Endothelial cell of umbilical vein (primary cell): ENCODE measurements around the gene ELF4. TPM values are rescaled to one million over a fixed set of nuclear protein-coding genes. Genes with fewer than 3 reads are reported as not detected.

Source experiments
- BruUV-seq: library from RNA; stranded (reverse); fragments of 400-500 nt; replicated peaks from 2 replicates; lab custom pipeline; 2021; lab: Mats Ljungman, UMichigan
- CTCF ChIA-PET: fragments of 300-600, 350-600 bp; sonication (Branson Sonifier 250); formaldehyde crosslinking; loops from one replicate; lab custom pipeline; 2021; ENCODE audit warnings: antibody characterized with exemption, inconsistent platforms; lab: Charles Lee
- POLR2A ChIA-PET: fragments of 300-600, 350-600 bp; sonication (Branson Sonifier 250); formaldehyde crosslinking; loops from one replicate; lab custom pipeline; 2021; ENCODE audit warnings: antibody characterized with exemption, inconsistent platforms; lab: Charles Lee
- DNase-seq: peaks from one replicate; pipeline ENCODE4 v3.0.0-alpha.2; 2011; ENCODE audit warnings: low read depth, low spot score
- FAIRE-seq: peaks from 2 replicates; lab custom pipeline; 2011; peaks lifted over from hg19 to GRCh38; lab: Jason Lieb, UNC
- H2AFZ ChIP-seq: 2 replicates; pipeline ENCODE4 v1.6.0; 2012; ENCODE audit warnings: low read depth, low read length, control low read depth, inconsistent platforms
- H3K27ac ChIP-seq: 2 replicates; pipeline ENCODE4 v1.5.1; 2011; ENCODE audit warnings: low read depth, mild to moderate bottlenecking, control low read depth, low read length, moderate library complexity; ENCODE audit not compliant: insufficient read depth
- H3K27me3 ChIP-seq, 2 experiments: 2 replicates each; pipeline versions ENCODE4 v1.6.0 to v1.6.1; 2011; ENCODE audit warnings: low read length in 2 of 2, mixed read lengths in 1 of 2; ENCODE audit not compliant: control insufficient read depth in 2 of 2, insufficient read depth in 2 of 2
- H3K36me3 ChIP-seq, 2 experiments: 2 replicates in 1 of 2; 3 replicates in 1 of 2; pipeline ENCODE4 v1.5.1; 2011; ENCODE audit warnings: low read length in 2 of 2, mild to moderate bottlenecking in 1 of 2, moderate library complexity in 1 of 2; ENCODE audit not compliant: control insufficient read depth in 2 of 2, insufficient read depth in 2 of 2; ENCODE audit errors: extremely low read depth in 1 of 2
- H3K4me1 ChIP-seq: 3 replicates; pipeline ENCODE4 v1.5.1; 2011; ENCODE audit warnings: mild to moderate bottlenecking, low read length; ENCODE audit not compliant: control insufficient read depth, insufficient read depth; ENCODE audit errors: extremely low read depth
- H3K4me2 ChIP-seq: 2 replicates; pipeline ENCODE4 v1.6.1; 2011; ENCODE audit warnings: low read length, control low read depth, mixed read lengths; ENCODE audit not compliant: insufficient read depth
- H3K4me3 ChIP-seq, 3 experiments: fragments of 200-600 bp in 1 of 3; sonication (generic), shearing (Covaris generic) in 1 of 3; replicated peaks in 1 of 3; 2 replicates each; pipeline ENCODE4 v1.5.1; 2011 to 2016; ENCODE audit warnings: control low read depth in 3 of 3, low read length in 3 of 3, mild to moderate bottlenecking in 2 of 3, inconsistent platforms in 1 of 3, low read depth in 1 of 3, moderate library complexity in 1 of 3; ENCODE audit not compliant: insufficient read depth in 1 of 3
- H3K79me2 ChIP-seq: 2 replicates; pipeline ENCODE4 v1.6.0; 2012; ENCODE audit warnings: low read length, inconsistent platforms; ENCODE audit not compliant: control insufficient read depth, insufficient read depth
- H3K9ac ChIP-seq: replicated peaks from 2 replicates; pipeline ENCODE3; 2011; ENCODE audit warnings: low read length, control low read depth; ENCODE audit not compliant: insufficient read depth; ENCODE audit errors: extremely low read depth
- H3K9me1 ChIP-seq: replicated peaks from 3 replicates; pipeline ENCODE4 v1.6.0; 2011; ENCODE audit warnings: mild to moderate bottlenecking, low read length; ENCODE audit not compliant: control insufficient read depth, insufficient read depth; ENCODE audit errors: extremely low read depth
- H3K9me3 ChIP-seq: replicated peaks from 2 replicates; pipeline ENCODE4 v1.5.1; 2012; ENCODE audit warnings: low read length, inconsistent platforms; ENCODE audit not compliant: control insufficient read depth, insufficient read depth
- H4K20me1 ChIP-seq: replicated peaks from 2 replicates; pipeline ENCODE3; 2011; ENCODE audit warnings: mild to moderate bottlenecking, low read length; ENCODE audit not compliant: control insufficient read depth, insufficient read depth; ENCODE audit errors: extremely low read depth
- CTCF ChIP-seq, 2 donors: IDR thresholded peaks; 1 replicate in 1 of 2; 2 replicates in 1 of 2; pipeline ENCODE4 v1.5.1; 2011; ENCODE audit warnings: low read length in 2 of 2, mild to moderate bottlenecking in 2 of 2, moderate library complexity in 2 of 2, control low read depth in 1 of 2, inconsistent platforms in 1 of 2, low read depth in 1 of 2; ENCODE audit not compliant: insufficient read depth in 1 of 2; ENCODE audit errors: extremely low read depth in 1 of 2
- EZH2 ChIP-seq: IDR thresholded peaks from 2 replicates; pipeline ENCODE4 v1.6.1; 2012; ENCODE audit warnings: borderline replicate concordance, low read depth, mild to moderate bottlenecking, moderate library complexity, low read length, inconsistent platforms; ENCODE audit not compliant: severe bottlenecking
- FOS ChIP-seq: IDR thresholded peaks from 2 replicates; pipeline ENCODE4 v1.6.1; 2011; ENCODE audit warnings: mild to moderate bottlenecking, low read length, moderate library complexity, borderline replicate concordance; ENCODE audit not compliant: insufficient read depth
- GATA2 ChIP-seq: IDR thresholded peaks from 2 replicates; pipeline ENCODE4 v1.7.0; 2011; ENCODE audit warnings: low read depth, mild to moderate bottlenecking, moderate library complexity, mixed read lengths, low read length; ENCODE audit not compliant: insufficient read length, insufficient read depth
- JUN ChIP-seq: IDR thresholded peaks from 2 replicates; pipeline ENCODE4 v1.6.1; 2011; ENCODE audit warnings: borderline replicate concordance, low read depth; ENCODE audit not compliant: insufficient read length, insufficient read depth
- MAX ChIP-seq: IDR thresholded peaks from 2 replicates; pipeline ENCODE4 v1.6.1; 2011; ENCODE audit not compliant: insufficient read depth, insufficient read length
- MYC ChIP-seq: IDR thresholded peaks from one replicate; pipeline ENCODE4 v1.6.1; 2011; ENCODE audit warnings: mild to moderate bottlenecking, low read depth, low read length
- POLR2A ChIP-seq: IDR thresholded peaks from 2 replicates; pipeline ENCODE4 v1.6.1; 2012; ENCODE audit warnings: low read depth, mild to moderate bottlenecking, control low read depth, low read length
- POLR2AphosphoS5 ChIP-seq: IDR thresholded peaks from 2 replicates; pipeline ENCODE4 v1.6.1; 2012; ENCODE audit warnings: low read depth, mild to moderate bottlenecking, control low read depth, low read length, moderate library complexity; ENCODE audit not compliant: insufficient read depth
- dilution Hi-C: fragments of 300-500 bp; cut with MboI; formaldehyde crosslinking; loops from one replicate; pipeline ENCODE4 v1.15.0; 2019; ENCODE audit warnings: low sequenced_read_pairs; ENCODE audit not compliant: extremely low pct_ligation_motif_present
- intact Hi-C: fragments of 100-400 bp; cut with micrococcal nuclease; formaldehyde crosslinking; loops from one replicate; pipeline ENCODE4 v1.10.0; 2022
- polyA plus RNA-seq, 4 experiments: library from polyadenylated mRNA; depleted of rRNA in 3 of 4; stranded (reverse) in 3 of 4; unstranded in 1 of 4; fragments of >200 nt; gene quantifications; 2 replicates each; pipeline versions ENCODE4 v1.2.1 to v1.2.3, GENCODE V29; 2011 to 2012; ENCODE audit warnings: missing spikeins in 1 of 4
- total RNA-seq: library from RNA; stranded (reverse); gene quantifications from 2 replicates; pipeline ENCODE4 v1.2.3, GENCODE V29; 2021

The ELF4 gene
- total and polyA plus RNA-seq, 2 donors (not counting 3 experiments of a cell fraction or from before 2014, with no cell fraction given), result 31.9 to 33.4 TPM

GRCh38 chrX:130055103-130055502 is 55.2 kb downstream of the ELF4 start:
- H3K36me3 ChIP-seq, result peaks cover 4 to 9% of the 10 kb centered on the region in 2 experiments
- no peak overlapping the region for H3K9ac ChIP-seq
- BruUV-seq, result no TSS peak
- CTCF ChIA-PET, result interaction anchor here (2.7 kb wide), 1 partner anchor 130 kb away, joined by 7 read pairs; no protein-coding TSS in a partner anchor
- H2AFZ ChIP-seq, result no peak overlapping the region
- H3K9me3 ChIP-seq, result no peaks in the 10 kb centered on the region
- intact Hi-C loops, result no loop called here
- no peak overlapping the region for H3K4me3 ChIP-seq
- H4K20me1 ChIP-seq, result no peaks in the 10 kb centered on the region
- POLR2A ChIA-PET, result no interaction called here
- H3K27me3 ChIP-seq, result no peaks in the 10 kb centered on the region
- FAIRE-seq (no peak), DNase-seq (no peak)
- dilution Hi-C loops, result no loop called here
- no peaks in the 10 kb centered on the region for H3K79me2 ChIP-seq
- no peak overlapping the region for H3K4me2 ChIP-seq
- H3K4me1 ChIP-seq, result peaks cover 3% of the 10 kb centered on the region
- no peak overlapping the region for H3K27ac ChIP-seq
- no peak for TF ChIP-seq POLR2AphosphoS5
- TF ChIP-seq JUN, result no peak
- TF ChIP-seq EZH2, result no peak
- TF ChIP-seq POLR2A, result no peak
- TF ChIP-seq MYC, result no peak
- TF ChIP-seq FOS, result no peak
- no peak for TF ChIP-seq GATA2
- TF ChIP-seq CTCF (IDR thresholded peaks at IDR 0.05; ENCODE audit: extremely low read depth in 1 of 2, insufficient read depth in 1 of 2, low read depth in 1 of 2, low read length in 2 of 2), result no peak
- TF ChIP-seq MAX, result no peak
- no peaks in the 10 kb centered on the region for H3K9me1 ChIP-seq
